Esophagus squamous epithelium (tissue), 5 donors: ENCODE measurements around the gene ATN1. TPM values are rescaled to one million over a fixed set of nuclear protein-coding genes. Genes with fewer than 3 reads are reported as not detected.

Experiments used
- DNase-seq: peaks from one replicate; lab custom pipeline; 2025; lab: John Stamatoyannopoulos, UW
- H3K27ac ChIP-seq, 4 donors: fragments of 200-600 bp; sonication (generic); one replicate each; pipeline ENCODE4 v1.5.1; 2016 to 2019; ENCODE audit warnings: mild to moderate bottlenecking in 1 of 4
- H3K27me3 ChIP-seq, 4 donors: fragments of 200-600 bp; sonication (generic); 1 replicate in 3 of 4; 2 replicates in 1 of 4; pipeline versions ENCODE4 v1.5.1 to v1.6.0; 2017 to 2021; ENCODE audit warnings: antibody characterized with exemption in 1 of 4
- H3K36me3 ChIP-seq, 3 donors: fragments of 200-600 bp; sonication (generic); one replicate each; pipeline ENCODE4 v1.5.1; 2016 to 2019
- H3K4me1 ChIP-seq, 3 donors: fragments of 200-600 bp; sonication (generic); one replicate each; pipeline ENCODE4 v1.5.1; 2017 to 2019
- H3K4me3 ChIP-seq, 4 donors: fragments of 200-600 bp; sonication (generic); 1 replicate in 3 of 4; 2 replicates in 1 of 4; pipeline ENCODE4 v1.5.1; 2016 to 2019; ENCODE audit warnings: mild to moderate bottlenecking in 2 of 4, moderate library complexity in 1 of 4
- H3K9me3 ChIP-seq, 3 donors: fragments of 200-600 bp; sonication (generic); one replicate each; pipeline ENCODE4 v1.5.1; 2016 to 2019
- POLR2A ChIP-seq, 4 donors: fragments of 450-650 bp; IDR thresholded peaks; one replicate each; pipeline ENCODE4 v1.6.1; 2017; ENCODE audit warnings: antibody characterized with exemption in 4 of 4, mild to moderate bottlenecking in 4 of 4, moderate library complexity in 3 of 4
- WGBS, 2 donors: methylation state at CpG; one replicate each; pipeline ENCODE4 v1.1.5; 2018; 5-methylcytosine and 5-hydroxymethylcytosine counted together
- intact Hi-C: fragments of 100-400 bp; cut with DNase I; formaldehyde crosslinking; loops from one replicate; pipeline ENCODE4 v1.15.0; 2022
- total RNA-seq, 4 donors: library from RNA; depleted of rRNA; stranded (reverse); fragments of >200 nt; gene quantifications; one replicate each; pipeline ENCODE4 v1.1.0, GENCODE V29; 2016
- TF ChIP-seq, protein P1 (sequence below), 6 experiments: fragments of 450-650 bp in 4 of 6; fragments of 200-600 bp in 2 of 6; sonication (generic) in 2 of 6; IDR thresholded peaks; one replicate each; pipeline ENCODE4 v1.5.1; 2016 to 2019; ENCODE audit warnings: antibody characterized with exemption in 6 of 6, mild to moderate bottlenecking in 4 of 6, moderate library complexity in 4 of 6
- donor health status: DM: yes; HTN: yes; CAD: no.

The ATN1 gene
- total RNA-seq, 4 donors from 2014 or later = 12.2 to 28.8 (median 22.2) TPM

- Histone ChIP-seq H3K27me3 (no peaks in the 10 kb centered on the region), H3K27ac (peak overlapping the region; percentile 91 to 98 (median 97)), H3K9me3 (no peaks in the 10 kb centered on the region), H3K4me1 (peaks cover 25 to 86% (median 39%) of the 10 kb centered on the region in 3 donors), H3K36me3 (peaks cover 5 to 22% (median 5%) of the 10 kb centered on the region in 3 donors), H3K4me3 (peak overlapping the region; percentile 35 to 67 (median 53))
- 15 to 46% methylated on average over 15 to 20 of the region's 32 CpGs for whole genome bisulfite sequencing, 2 donors
- DNase-seq = no peak
- TF ChIP-seq POLR2A (IDR thresholded peaks at IDR 0.05) = peak in 3 of 4 donors; percentile 64 to 75 (median 74)
- TF ChIP-seq, protein P1, sequence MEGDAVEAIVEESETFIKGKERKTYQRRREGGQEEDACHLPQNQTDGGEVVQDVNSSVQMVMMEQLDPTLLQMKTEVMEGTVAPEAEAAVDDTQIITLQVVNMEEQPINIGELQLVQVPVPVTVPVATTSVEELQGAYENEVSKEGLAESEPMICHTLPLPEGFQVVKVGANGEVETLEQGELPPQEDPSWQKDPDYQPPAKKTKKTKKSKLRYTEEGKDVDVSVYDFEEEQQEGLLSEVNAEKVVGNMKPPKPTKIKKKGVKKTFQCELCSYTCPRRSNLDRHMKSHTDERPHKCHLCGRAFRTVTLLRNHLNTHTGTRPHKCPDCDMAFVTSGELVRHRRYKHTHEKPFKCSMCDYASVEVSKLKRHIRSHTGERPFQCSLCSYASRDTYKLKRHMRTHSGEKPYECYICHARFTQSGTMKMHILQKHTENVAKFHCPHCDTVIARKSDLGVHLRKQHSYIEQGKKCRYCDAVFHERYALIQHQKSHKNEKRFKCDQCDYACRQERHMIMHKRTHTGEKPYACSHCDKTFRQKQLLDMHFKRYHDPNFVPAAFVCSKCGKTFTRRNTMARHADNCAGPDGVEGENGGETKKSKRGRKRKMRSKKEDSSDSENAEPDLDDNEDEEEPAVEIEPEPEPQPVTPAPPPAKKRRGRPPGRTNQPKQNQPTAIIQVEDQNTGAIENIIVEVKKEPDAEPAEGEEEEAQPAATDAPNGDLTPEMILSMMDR (IDR thresholded peaks at IDR 0.05) = peak in 4 of 6 experiments; percentile 20 to 51 (median 36)
- intact Hi-C loops = no loop called here
Measured at GRCh38 chr12:6946033-6946919, 18.5 kb downstream of the ATN1 start.

DNA sequence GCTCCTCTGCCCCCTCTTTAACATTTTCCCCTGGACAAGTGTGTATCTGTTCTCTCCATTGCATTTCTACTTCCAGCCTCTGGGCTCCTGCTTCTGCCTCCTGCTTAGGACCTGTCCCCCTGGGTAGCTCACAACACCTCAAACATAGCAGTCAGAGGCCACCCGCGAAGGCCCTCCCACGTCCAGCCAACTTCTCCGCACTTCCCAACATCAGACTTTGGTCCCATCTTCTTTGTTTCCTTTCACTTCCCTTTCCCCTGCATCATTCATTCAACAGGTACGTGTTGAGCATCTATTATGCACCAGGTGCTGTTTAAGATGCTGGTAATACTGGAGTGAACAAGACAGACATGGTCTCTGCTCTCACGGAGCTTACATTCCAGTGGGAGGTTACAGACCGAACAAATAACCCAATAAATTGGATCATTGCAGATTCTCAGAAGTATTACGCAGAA is 19.2 kb downstream of the ATN1 start:
- H3K4me3 ChIP-seq = peak overlapping the region; percentile 35 to 67 (median 53)
- DNase-seq = no peak
- H3K9me3 ChIP-seq = no peaks in the 10 kb centered on the region
- intact Hi-C loops = no loop called here
- 39 to 47% methylated on average over 8 of the region's 8 CpGs for WGBS, 2 donors
- no peaks in the 10 kb centered on the region for H3K27me3 ChIP-seq
- H3K27ac ChIP-seq = peak overlapping the region; percentile 91 to 98 (median 97)
- H3K4me1 ChIP-seq = peaks cover 25 to 80% (median 39%) of the 10 kb centered on the region in 3 donors
- H3K36me3 ChIP-seq = peaks cover 0 to 15% (median 0%) of the 10 kb centered on the region in 3 donors
- no peak for TF ChIP-seq POLR2A (IDR thresholded peaks at IDR 0.05)
- TF ChIP-seq, protein P1 (IDR thresholded peaks at IDR 0.05) = no peak

- TF ChIP-seq, protein P1 (IDR thresholded peaks at IDR 0.05) = no peak
- no peaks in the 10 kb centered on the region for H3K27me3 ChIP-seq
- WGBS, 2 donors = 80 to 82% methylated on average over 8 of the region's 8 CpGs
- no peak overlapping the region for H3K4me3 ChIP-seq
- H3K4me1 ChIP-seq = peaks cover 25 to 74% (median 37%) of the 10 kb centered on the region in 3 donors
- no peak for DNase-seq
- peaks cover 0 to 14% (median 0%) of the 10 kb centered on the region in 3 donors for H3K36me3 ChIP-seq
- H3K27ac ChIP-seq = no peak overlapping the region
- intact Hi-C loops = no loop called here
- H3K9me3 ChIP-seq = no peaks in the 10 kb centered on the region
Measured at GRCh38 chr12:6947615-6948014, 19.9 kb downstream of the ATN1 start.

GRCh38 chr12:6948873-6949594 is 21.3 kb downstream of the ATN1 start:
- Histone ChIP-seq H3K36me3 (peaks cover 0 to 14% (median 0%) of the 10 kb centered on the region in 3 donors), H3K27ac (peak overlapping the region in 3 of 4 donors; percentile 51 to 76 (median 62)), H3K4me3 (peak overlapping the region in 1 of 4 donors; percentile 29), H3K27me3 (no peaks in the 10 kb centered on the region), H3K9me3 (no peaks in the 10 kb centered on the region), H3K4me1 (peaks cover 15 to 66% (median 30%) of the 10 kb centered on the region in 3 donors)
- no peak for TF ChIP-seq POLR2A (IDR thresholded peaks at IDR 0.05)
- TF ChIP-seq, protein P1 (IDR thresholded peaks at IDR 0.05) = no peak
- no peak for DNase-seq
- intact Hi-C loops = no loop called here
- 65 to 77% methylated on average over 15 of the region's 15 CpGs for WGBS, 2 donors
